Measurements from ENCODE around the gene CBFB.
"Not testable (repeated sequence)": the region's sequence is repeated elsewhere in the genome, so short reads cannot be mapped to it uniquely, and the experiment has no call there.

Gene CBFB

GRCh38 chr16:67041520-67041919 is 12.6 kb downstream of the CBFB start:
- DNase-seq (ENCODE audit: low read depth in 2 of 2), result not testable (repeated sequence)

- no peak for DNase-seq (ENCODE audit: low read depth in 2 of 2)
Observed at GRCh38 chr16:67043420-67043819, 14.5 kb downstream of the CBFB start.

GRCh38 chr16:67050796-67051195 is 21.8 kb downstream of the CBFB start:
- no peak for DNase-seq (ENCODE audit: low read depth in 2 of 2)

- DNase-seq (ENCODE audit: low read depth in 2 of 2), result no peak
Observed at GRCh38 chr16:67052399-67052798, 23.4 kb downstream of the CBFB start.

- DNase-seq (ENCODE audit: low read depth in 2 of 2), result no peak
Observed at GRCh38 chr16:67053767-67054334, 24.9 kb downstream of the CBFB start.

GRCh38 chr16:67054901-67055300 is 26.0 kb downstream of the CBFB start:
- no peak for DNase-seq (ENCODE audit: low read depth in 2 of 2)

GRCh38 chr16:67055712-67056487 is 27.0 kb downstream of the CBFB start:
- DNase-seq (ENCODE audit: low read depth in 2 of 2), result no peak

GRCh38 chr16:67063008-67063407 is 34.1 kb downstream of the CBFB start:
- no peak for DNase-seq (ENCODE audit: low read depth in 2 of 2)

- no peak for DNase-seq (ENCODE audit: low read depth in 2 of 2)
Observed at GRCh38 chr16:67068212-67068753, 39.3 kb downstream of the CBFB start.

GRCh38 chr16:67071476-67072048 is 42.6 kb downstream of the CBFB start:
- no peak for DNase-seq (ENCODE audit: low read depth in 2 of 2)

GRCh38 chr16:67075331-67075730 is 46.4 kb downstream of the CBFB start:
- DNase-seq (ENCODE audit: low read depth in 2 of 2), result no peak

GRCh38 chr16:67077871-67078270 is 48.9 kb downstream of the CBFB start:
- DNase-seq (ENCODE audit: low read depth in 2 of 2), result no peak

- DNase-seq (ENCODE audit: low read depth in 2 of 2), result no peak
Observed at GRCh38 chr16:67082100-67082499, 53.2 kb downstream of the CBFB start.

GRCh38 chr16:67082891-67083290 is 53.9 kb downstream of the CBFB start:
- DNase-seq (ENCODE audit: low read depth in 2 of 2), result no peak

GRCh38 chr16:67084345-67085028 is 55.5 kb downstream of the CBFB start:
- no peak for DNase-seq (ENCODE audit: low read depth in 2 of 2)

- DNase-seq (ENCODE audit: low read depth in 2 of 2), result no peak
Observed at GRCh38 chr16:67086822-67087221, 57.9 kb downstream of the CBFB start.

- no peak for DNase-seq (ENCODE audit: low read depth in 2 of 2)
Observed at GRCh38 chr16:67087291-67087690, 58.3 kb downstream of the CBFB start.

GRCh38 chr16:67087803-67088202 is 58.9 kb downstream of the CBFB start:
- no peak for DNase-seq (ENCODE audit: low read depth in 2 of 2)

- no peak for DNase-seq (ENCODE audit: low read depth in 2 of 2)
Observed at GRCh38 chr16:67088551-67088950, 59.6 kb downstream of the CBFB start.

- no peak for DNase-seq (ENCODE audit: low read depth in 2 of 2)
Observed at GRCh38 chr16:67089101-67089500, 60.2 kb downstream of the CBFB start.

- DNase-seq (ENCODE audit: low read depth in 2 of 2), result no peak
Observed at GRCh38 chr16:67091906-67092566, 63.1 kb downstream of the CBFB start.

All from stimulated activated CD4-positive, alpha-beta T cell treated with anti-CD3 and anti-CD28 coated beads, Interleukin-15, amount 100 ng/mL, for 48 hours (primary cell).